K562 (cell line): ENCODE data around the gene AQP6. TPM values are rescaled to one million over a fixed set of nuclear protein-coding genes. Genes with fewer than 3 reads are reported as not detected.

Experiments
- ARID2 ChIP-seq: fragments of 450-650 bp; IDR thresholded peaks from 2 replicates; pipeline ENCODE4 v1.6.1; 2017; ENCODE audit warnings: antibody characterized with exemption, mild to moderate bottlenecking
- CHCHD3 ChIP-seq: fragments of 250-450 bp; sonication (Bioruptor Pico); IDR thresholded peaks from 2 replicates; pipeline ENCODE4 v2.1.2; 2022; ENCODE audit warnings: mild to moderate bottlenecking
- EP300 ChIP-seq: IDR thresholded peaks from 2 replicates; pipeline ENCODE4 v1.6.1; 2012; ENCODE audit warnings: low read length, improper control_type of control experiment
- ETV5 ChIP-seq: sonication (generic); formaldehyde crosslinking; IDR thresholded peaks from 2 replicates; pipeline ENCODE4 v1.4.0; 2020; ENCODE audit warnings: low read depth, mild to moderate bottlenecking, missing genetic modification reagents
- FOXJ3 ChIP-seq: sonication (generic); formaldehyde crosslinking; IDR thresholded peaks from 2 replicates; pipeline ENCODE4 v1.4.0; 2020; ENCODE audit warnings: mild to moderate bottlenecking, missing genetic modification reagents
- HDAC8 ChIP-seq: fragments of 450-650 bp; IDR thresholded peaks from 2 replicates; pipeline ENCODE4 v1.6.1; 2016; ENCODE audit warnings: mild to moderate bottlenecking, missing genetic modification characterization, moderate library complexity, missing compliant biosample characterization
- HLTF ChIP-seq: fragments of 450-650 bp; IDR thresholded peaks from 2 replicates; pipeline ENCODE4 v1.6.1; 2016
- KLF10 ChIP-seq: fragments of 250-450 bp; sonication (Bioruptor Pico); IDR thresholded peaks from 2 replicates; pipeline ENCODE4 v1.6.1; 2021; ENCODE audit warnings: matching md5 sums
- MAZ ChIP-seq, 2 experiments: fragments of 450-650 bp in 1 of 2; sonication (generic) in 1 of 2; formaldehyde crosslinking; IDR thresholded peaks in 1 of 2; conservative IDR thresholded peaks in 1 of 2; 2 replicates each; pipeline versions ENCODE4 v1.4.0 to v1.5.0; 2020; ENCODE audit warnings: mild to moderate bottlenecking in 1 of 2, missing genetic modification reagents in 1 of 2
- NFYB ChIP-seq: IDR thresholded peaks from 2 replicates; pipeline ENCODE4 v1.6.1; 2011; ENCODE audit warnings: mild to moderate bottlenecking, moderate library complexity; ENCODE audit not compliant: insufficient read length; ENCODE audit errors: extremely low read depth
- NR2C2 ChIP-seq, 2 experiments: fragments of 200-800 bp in 1 of 2; sonication (Bioruptor generic) in 1 of 2; sonication (generic) in 1 of 2; formaldehyde crosslinking in 1 of 2; IDR thresholded peaks; 2 replicates each; pipeline versions ENCODE4 v1.6.1 to v1.8.0; 2016 to 2022; ENCODE audit warnings: mild to moderate bottlenecking in 1 of 2, missing compliant biosample characterization in 1 of 2, missing genetic modification characterization in 1 of 2, missing genetic modification reagents in 1 of 2
- PHB ChIP-seq: fragments of 250-450 bp; sonication (Bioruptor Pico); IDR thresholded peaks from 2 replicates; pipeline ENCODE4 v1.5.0; 2021
- PURB ChIP-seq: sonication (generic); formaldehyde crosslinking; IDR thresholded peaks from 2 replicates; pipeline ENCODE4 v1.9.0; 2021; ENCODE audit warnings: low read depth, mild to moderate bottlenecking, missing genetic modification reagents
- SRSF1 ChIP-seq: fragments of 200-400 bp; formaldehyde crosslinking; IDR thresholded peaks from 2 replicates; pipeline ENCODE4 v1.6.1; 2017; ENCODE audit warnings: mild to moderate bottlenecking, low read depth, low read length, moderate library complexity
- STAT5A ChIP-seq: IDR thresholded peaks from 2 replicates; pipeline ENCODE4 v1.6.1; 2012; ENCODE audit warnings: low read length, inconsistent platforms, borderline replicate concordance
- STAT5B ChIP-seq: fragments of 250-450 bp; sonication (Bioruptor Pico); IDR thresholded peaks from 2 replicates; pipeline ENCODE4 v1.8.0; 2021; ENCODE audit warnings: mild to moderate bottlenecking, inconsistent platforms
- XRCC3 ChIP-seq: fragments of 450-650 bp; IDR thresholded peaks from 2 replicates; pipeline ENCODE4 v1.6.1; 2017; ENCODE audit warnings: mild to moderate bottlenecking, moderate library complexity
- ZC3H4 ChIP-seq: sonication (generic); formaldehyde crosslinking; IDR thresholded peaks from 2 replicates; pipeline ENCODE4 v1.9.0; 2021; ENCODE audit warnings: missing genetic modification reagents, borderline replicate concordance
- ZNF175 ChIP-seq: fragments of 200-800 bp; sonication (Bioruptor generic); IDR thresholded peaks from 2 replicates; pipeline ENCODE4 v1.6.1; 2016; ENCODE audit warnings: low read depth, mild to moderate bottlenecking, missing genetic modification characterization, missing compliant biosample characterization
- ZNF347 ChIP-seq: fragments of 450-650 bp; formaldehyde crosslinking; IDR thresholded peaks from 2 replicates; pipeline ENCODE4 v1.4.0; 2020; ENCODE audit warnings: low read depth, mild to moderate bottlenecking, moderate library complexity
- ZNF398 ChIP-seq: fragments of 250-450 bp; sonication (Bioruptor Pico); IDR thresholded peaks from 2 replicates; pipeline ENCODE4 v1.8.0; 2021; ENCODE audit warnings: moderate library complexity, mild to moderate bottlenecking, inconsistent platforms
- ZNF561 ChIP-seq: fragments of 450-650 bp; formaldehyde crosslinking; conservative IDR thresholded peaks from 2 replicates; pipeline ENCODE4 v1.4.0; 2020; ENCODE audit warnings: mild to moderate bottlenecking, moderate library complexity
- ZSCAN29 ChIP-seq: fragments of 450-650 bp; IDR thresholded peaks from 2 replicates; pipeline ENCODE4 v1.6.1; 2017
- polyA plus RNA-seq, 8 experiments: library from polyadenylated mRNA; depleted of rRNA in 4 of 8; stranded (reverse) in 5 of 8; unstranded in 3 of 8; fragments of >200 nt; fragmentation: Nextera tagmentation in 2 of 8; fragmentation: Illumina TruSeq in 1 of 8; extraction: Ambion mirVana in 2 of 8; extraction: Trizol in 1 of 8; gene quantifications; 2 replicates each; pipeline versions ENCODE4 v1.2.1 to v1.2.3, GENCODE V29; 2011 to 2014; ENCODE audit warnings: inconsistent platforms in 1 of 8, missing spikeins in 1 of 8
- total RNA-seq, 7 experiments: library from RNA; depleted of rRNA in 6 of 7; stranded (reverse); fragments of >200 nt in 6 of 7; fragmentation: Illumina TruSeq in 2 of 7; extraction: Trizol in 2 of 7; gene quantifications; 2 replicates each; pipeline versions ENCODE4 v1.2.1 to v1.2.3, GENCODE V29; 2011 to 2021; ENCODE audit warnings: low replicate concordance in 1 of 7
- TF ChIP-seq, protein P1 (sequence below): sonication (generic); formaldehyde crosslinking; IDR thresholded peaks from 2 replicates; pipeline ENCODE4 v1.8.0; 2023; ENCODE audit warnings: mild to moderate bottlenecking, missing genetic modification reagents

AQP6 gene
- total and polyA plus RNA-seq, 9 of the 15 experiments (the other 6 are each of a cell fraction or from before 2014, with no cell fraction given), result 0.05 to 0.12 TPM; not detected in 7

DNA sequence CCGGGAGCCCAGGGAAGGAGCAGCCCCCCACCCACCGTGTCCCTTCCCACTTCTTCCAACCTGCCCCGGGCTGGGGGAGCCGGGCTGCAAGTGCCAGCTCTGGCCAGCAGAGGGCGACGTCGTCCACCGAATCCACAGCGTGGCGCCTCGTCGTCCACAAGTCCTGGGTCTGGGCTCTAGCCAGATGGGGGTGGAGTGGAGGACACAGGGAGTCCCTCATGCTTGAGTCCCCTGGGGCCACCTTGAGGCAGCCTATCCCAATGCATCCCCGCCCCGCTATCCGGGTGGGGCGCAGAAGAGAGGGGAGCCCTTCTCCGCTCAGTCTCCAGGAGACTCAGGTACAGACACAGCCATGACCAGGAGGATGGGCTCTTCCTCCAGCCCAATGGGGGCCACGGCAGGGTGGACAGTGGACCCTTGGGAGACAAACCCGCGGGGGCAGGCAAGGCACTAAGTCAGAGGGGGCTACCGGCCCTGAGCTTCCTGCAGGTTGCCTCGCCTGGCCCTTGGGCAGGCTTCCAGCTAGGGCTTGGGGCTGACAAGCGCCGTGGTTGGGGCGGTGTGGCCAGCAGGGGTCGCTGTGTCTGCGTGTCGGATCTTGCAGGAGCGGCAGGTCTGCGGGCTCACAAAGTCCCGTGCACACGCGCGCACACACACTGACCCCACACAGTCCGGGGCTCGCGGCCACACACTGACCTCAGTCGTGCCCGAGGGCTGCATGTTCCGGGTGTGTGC, 5.5 kb upstream of the AQP6 start (continued):
- TF ChIP-seq PHB (CRISPR knock-in tag), result no peak
- TF ChIP-seq ZNF175 (CRISPR knock-in tag), result no peak
- TF ChIP-seq ZNF398 (CRISPR knock-in tag), result no peak
- no peak for TF ChIP-seq PURB
- no peak for TF ChIP-seq XRCC3
- TF ChIP-seq FOXJ3 (CRISPR knock-in tag), result no peak
- no peak for TF ChIP-seq EP300
- TF ChIP-seq ZSCAN29, result no peak
- no peak for TF ChIP-seq NFYB
- no peak for TF ChIP-seq ZNF347 (CRISPR knock-in tag)
- TF ChIP-seq HLTF, result 0 out of 2 replicates have a peak, but pooled peaks have one; percentile 27
- TF ChIP-seq KLF10 (CRISPR knock-in tag), result no peak
- 0 out of 2 replicates have a peak, but pooled peaks have one; percentile 42 for TF ChIP-seq ETV5
- TF ChIP-seq ARID2, result 0 out of 2 replicates have a peak, but pooled peaks have one; percentile 69
- TF ChIP-seq STAT5B (CRISPR knock-in tag), result no peak
- no peak for TF ChIP-seq STAT5A
- TF ChIP-seq, protein P1, sequence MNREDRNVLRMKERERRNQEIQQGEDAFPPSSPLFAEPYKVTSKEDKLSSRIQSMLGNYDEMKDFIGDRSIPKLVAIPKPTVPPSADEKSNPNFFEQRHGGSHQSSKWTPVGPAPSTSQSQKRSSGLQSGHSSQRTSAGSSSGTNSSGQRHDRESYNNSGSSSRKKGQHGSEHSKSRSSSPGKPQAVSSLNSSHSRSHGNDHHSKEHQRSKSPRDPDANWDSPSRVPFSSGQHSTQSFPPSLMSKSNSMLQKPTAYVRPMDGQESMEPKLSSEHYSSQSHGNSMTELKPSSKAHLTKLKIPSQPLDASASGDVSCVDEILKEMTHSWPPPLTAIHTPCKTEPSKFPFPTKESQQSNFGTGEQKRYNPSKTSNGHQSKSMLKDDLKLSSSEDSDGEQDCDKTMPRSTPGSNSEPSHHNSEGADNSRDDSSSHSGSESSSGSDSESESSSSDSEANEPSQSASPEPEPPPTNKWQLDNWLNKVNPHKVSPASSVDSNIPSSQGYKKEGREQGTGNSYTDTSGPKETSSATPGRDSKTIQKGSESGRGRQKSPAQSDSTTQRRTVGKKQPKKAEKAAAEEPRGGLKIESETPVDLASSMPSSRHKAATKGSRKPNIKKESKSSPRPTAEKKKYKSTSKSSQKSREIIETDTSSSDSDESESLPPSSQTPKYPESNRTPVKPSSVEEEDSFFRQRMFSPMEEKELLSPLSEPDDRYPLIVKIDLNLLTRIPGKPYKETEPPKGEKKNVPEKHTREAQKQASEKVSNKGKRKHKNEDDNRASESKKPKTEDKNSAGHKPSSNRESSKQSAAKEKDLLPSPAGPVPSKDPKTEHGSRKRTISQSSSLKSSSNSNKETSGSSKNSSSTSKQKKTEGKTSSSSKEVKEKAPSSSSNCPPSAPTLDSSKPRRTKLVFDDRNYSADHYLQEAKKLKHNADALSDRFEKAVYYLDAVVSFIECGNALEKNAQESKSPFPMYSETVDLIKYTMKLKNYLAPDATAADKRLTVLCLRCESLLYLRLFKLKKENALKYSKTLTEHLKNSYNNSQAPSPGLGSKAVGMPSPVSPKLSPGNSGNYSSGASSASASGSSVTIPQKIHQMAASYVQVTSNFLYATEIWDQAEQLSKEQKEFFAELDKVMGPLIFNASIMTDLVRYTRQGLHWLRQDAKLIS (CRISPR knock-in tag), result peak; percentile 75; the same call in 1 of the 2 replicates
- no peak for TF ChIP-seq HDAC8 (tag)
- TF ChIP-seq CHCHD3 (CRISPR knock-in tag), result no peak
- TF ChIP-seq NR2C2 (CRISPR knock-in tag; IDR thresholded peaks at IDR 0.05), result no peak; the same call in 1 of the 2 replicates
- no peak for TF ChIP-seq NR2C2 (tag; IDR thresholded peaks at IDR 0.05)
- no peak for TF ChIP-seq ZNF561 (CRISPR knock-in tag)
- TF ChIP-seq ZC3H4 (CRISPR knock-in tag), result no peak; the same call in 1 of the 2 replicates
- TF ChIP-seq SRSF1, result no peak
- peak; percentile 85 to 95 for TF ChIP-seq MAZ (CRISPR knock-in tag; conservative IDR thresholded peaks at IDR 0.05 in 1 of 2, IDR thresholded peaks at IDR 0.05 in 1 of 2)
